Right atrium auricular region (tissue), 2 donors: ENCODE measurements around the gene P3R3URF. TPM values are rescaled to one million over a fixed set of nuclear protein-coding genes. Genes with fewer than 3 reads are reported as not detected.

Source experiments
- DNase-seq: peaks from one replicate; pipeline ENCODE4 v3.0.0-alpha.2; 2019; ENCODE audit warnings: low spot score
- H3K27ac ChIP-seq, 2 donors: fragments of 200-600 bp; sonication (generic); 1 replicate in 1 of 2; 2 replicates in 1 of 2; pipeline ENCODE4 v1.5.1; 2016 to 2019
- H3K27me3 ChIP-seq, 2 donors: fragments of 200-600 bp; sonication (generic); one replicate each; pipeline versions ENCODE4 v1.5.1 to v1.6.0; 2017 to 2019
- H3K36me3 ChIP-seq: fragments of 200-600 bp; sonication (generic); one replicate; pipeline ENCODE4 v1.5.1; 2016
- H3K4me1 ChIP-seq, 2 donors: fragments of 200-600 bp; sonication (generic); one replicate each; pipeline versions ENCODE4 v1.5.1 to v1.6.0; 2017 to 2019
- H3K4me3 ChIP-seq, 2 donors: fragments of 200-600 bp; sonication (generic); 1 replicate in 1 of 2; 2 replicates in 1 of 2; pipeline ENCODE4 v1.5.1; 2017 to 2019; ENCODE audit warnings: mild to moderate bottlenecking in 1 of 2, moderate library complexity in 1 of 2
- H3K9me3 ChIP-seq, 2 donors: fragments of 200-600 bp; sonication (generic); one replicate each; pipeline ENCODE4 v1.5.1; 2019
- total RNA-seq, 2 donors: library from RNA; depleted of rRNA; stranded (reverse); fragments of >200 nt; gene quantifications; one replicate each; pipeline ENCODE4 v1.1.0, GENCODE V29; 2016
- TF ChIP-seq, protein P1 (sequence below), 2 donors: fragments of 200-600 bp; sonication (generic); IDR thresholded peaks; one replicate each; pipeline ENCODE4 v1.5.1; 2019; ENCODE audit warnings: antibody characterized with exemption in 2 of 2

Gene P3R3URF
- total RNA-seq, 2 donors from 2014 or later: not detected

DNA sequence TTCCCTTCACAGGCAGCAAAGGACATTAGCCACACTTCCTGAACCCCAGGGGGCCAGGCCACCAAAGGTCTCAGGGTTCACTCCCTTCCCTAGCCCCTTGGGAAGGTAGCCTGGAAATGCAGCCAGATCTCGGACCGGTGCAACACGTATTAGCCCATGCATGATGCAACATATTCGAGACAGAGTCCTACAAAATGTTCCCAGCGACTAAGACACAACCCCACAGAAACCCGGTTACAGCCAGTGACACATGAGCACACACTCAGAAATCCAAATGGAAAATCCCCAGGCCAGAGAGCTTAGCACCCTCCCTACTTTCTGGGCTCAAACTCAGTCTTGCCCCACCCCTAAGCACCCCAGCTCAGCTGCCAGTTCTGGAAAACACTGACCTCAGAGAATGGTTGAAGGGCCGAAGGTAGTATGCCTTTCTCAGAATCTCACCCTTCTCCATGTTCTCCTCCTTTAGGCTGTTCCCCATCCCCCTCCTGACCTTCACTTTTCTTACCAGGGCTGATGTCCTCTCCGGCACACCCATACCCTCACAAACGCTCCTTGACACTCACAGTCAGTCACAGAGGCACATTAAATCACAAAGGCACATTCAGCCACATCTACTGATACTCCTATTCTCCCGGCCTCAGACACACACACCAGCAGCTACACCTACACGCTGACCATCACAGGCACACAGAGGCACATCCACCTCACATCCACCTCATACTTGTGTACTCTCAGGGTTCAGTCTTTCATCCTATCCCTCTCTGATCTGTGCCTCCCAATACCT, 1.6 kb downstream of the P3R3URF start, which contains the start of gene TSPAN1:
TSS of gene TSPAN1 (plus strand) at position 640 of the 784 bp plus-strand sequence. CDS start 6,021 bp downstream, outside the sequence.
- H3K4me1 ChIP-seq: peaks cover 0 to 71% of the 10 kb centered on the region in 2 donors
- no peaks in the 10 kb centered on the region for H3K36me3 ChIP-seq
- peak within 1 kb of the TSS in 1 of 2 donors; percentile 11 for H3K4me3 ChIP-seq
- H3K9me3 ChIP-seq: no peaks in the 10 kb centered on the region
- no peaks in the 10 kb centered on the region for H3K27me3 ChIP-seq
- peak; percentile 85 for DNase-seq
- TF ChIP-seq, protein P1, sequence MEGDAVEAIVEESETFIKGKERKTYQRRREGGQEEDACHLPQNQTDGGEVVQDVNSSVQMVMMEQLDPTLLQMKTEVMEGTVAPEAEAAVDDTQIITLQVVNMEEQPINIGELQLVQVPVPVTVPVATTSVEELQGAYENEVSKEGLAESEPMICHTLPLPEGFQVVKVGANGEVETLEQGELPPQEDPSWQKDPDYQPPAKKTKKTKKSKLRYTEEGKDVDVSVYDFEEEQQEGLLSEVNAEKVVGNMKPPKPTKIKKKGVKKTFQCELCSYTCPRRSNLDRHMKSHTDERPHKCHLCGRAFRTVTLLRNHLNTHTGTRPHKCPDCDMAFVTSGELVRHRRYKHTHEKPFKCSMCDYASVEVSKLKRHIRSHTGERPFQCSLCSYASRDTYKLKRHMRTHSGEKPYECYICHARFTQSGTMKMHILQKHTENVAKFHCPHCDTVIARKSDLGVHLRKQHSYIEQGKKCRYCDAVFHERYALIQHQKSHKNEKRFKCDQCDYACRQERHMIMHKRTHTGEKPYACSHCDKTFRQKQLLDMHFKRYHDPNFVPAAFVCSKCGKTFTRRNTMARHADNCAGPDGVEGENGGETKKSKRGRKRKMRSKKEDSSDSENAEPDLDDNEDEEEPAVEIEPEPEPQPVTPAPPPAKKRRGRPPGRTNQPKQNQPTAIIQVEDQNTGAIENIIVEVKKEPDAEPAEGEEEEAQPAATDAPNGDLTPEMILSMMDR (IDR thresholded peaks at IDR 0.05): no peak
- H3K27ac ChIP-seq: peak within 1 kb of the TSS; percentile 76 to 80

DNA sequence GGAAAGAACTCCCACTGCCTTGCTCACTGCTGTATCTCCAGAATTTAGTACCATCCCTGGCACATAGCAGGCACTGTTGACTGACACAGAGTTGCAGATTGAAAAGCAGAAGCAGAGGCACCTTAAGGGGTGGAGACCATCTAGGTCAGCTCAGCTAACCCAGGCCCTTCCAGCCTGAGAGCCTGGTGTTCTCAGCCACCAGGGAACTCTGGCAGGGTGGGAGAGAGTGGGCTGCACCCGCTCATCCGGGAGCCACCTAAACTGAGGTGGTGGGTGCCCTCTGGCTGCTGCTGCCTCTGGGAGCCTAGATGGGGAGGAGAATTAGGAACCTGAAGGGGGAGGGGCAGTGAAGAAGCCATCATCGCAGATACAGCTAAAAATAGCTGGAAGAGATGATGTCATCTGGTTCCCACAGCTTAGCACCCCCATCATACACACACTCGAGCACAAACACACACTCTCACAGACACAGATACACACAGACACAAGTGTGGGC, 2.9 kb downstream of the P3R3URF start:
- TF ChIP-seq, protein P1 (IDR thresholded peaks at IDR 0.05): peak in 1 of 2 donors; percentile 59
- no peak overlapping the region for H3K4me3 ChIP-seq
- H3K9me3 ChIP-seq: no peaks in the 10 kb centered on the region
- H3K27me3 ChIP-seq: no peaks in the 10 kb centered on the region
- peaks cover 0 to 64% of the 10 kb centered on the region in 2 donors for H3K4me1 ChIP-seq
- H3K36me3 ChIP-seq: no peaks in the 10 kb centered on the region
- DNase-seq: no peak
- peak overlapping the region; percentile 76 to 80 for H3K27ac ChIP-seq

DNA sequence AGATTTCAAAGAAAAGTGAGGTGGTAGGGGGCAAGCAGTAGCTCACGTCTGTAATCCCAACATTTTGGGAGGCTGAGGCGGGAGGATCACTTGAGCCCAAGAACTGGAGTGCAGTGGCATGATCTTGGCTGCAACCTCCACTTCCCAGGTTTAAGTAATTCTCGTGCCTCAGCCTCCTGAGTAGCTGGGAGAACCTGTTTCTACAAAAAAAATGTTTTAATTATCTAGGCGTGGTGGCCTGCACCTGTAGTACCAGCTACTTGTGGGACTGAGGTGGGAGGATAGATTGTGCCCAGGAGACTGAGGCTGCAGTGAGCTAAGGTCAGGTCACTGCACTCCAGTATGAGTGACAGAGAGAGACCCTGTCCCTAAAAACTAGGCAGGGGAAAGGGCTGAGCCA, 4.0 kb downstream of the P3R3URF start:
- Histone ChIP-seq H3K4me3 (no peak overlapping the region), H3K27me3 (no peaks in the 10 kb centered on the region), H3K9me3 (no peaks in the 10 kb centered on the region), H3K36me3 (no peaks in the 10 kb centered on the region), H3K4me1 (peaks cover 0 to 74% of the 10 kb centered on the region in 2 donors), H3K27ac (peak overlapping the region; percentile 76 to 80)
- no peak for DNase-seq
- TF ChIP-seq, protein P1 (IDR thresholded peaks at IDR 0.05): no peak

DNA sequence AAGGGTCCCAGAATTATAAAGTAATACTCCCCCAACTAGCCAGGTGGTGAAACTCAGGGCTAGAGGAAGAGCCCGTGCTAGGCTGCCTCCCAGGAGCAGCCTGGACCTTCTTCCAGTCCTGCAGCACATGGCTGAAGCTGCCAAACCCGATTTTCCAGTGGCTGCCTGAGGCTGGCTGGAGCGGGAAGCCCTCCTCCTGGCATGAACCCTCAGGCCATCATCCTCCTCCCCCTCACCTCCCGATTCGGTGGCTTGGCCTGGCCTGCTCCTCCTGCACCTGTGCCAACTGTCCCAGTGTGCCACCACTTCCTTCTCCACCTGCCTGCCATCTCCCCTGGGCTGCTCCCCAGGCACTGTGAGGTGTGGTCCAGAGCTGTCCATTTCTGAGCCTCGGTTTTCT, 4.4 kb downstream of the P3R3URF start:
- DNase-seq: no peak
- peak overlapping the region; percentile 58 to 76 for H3K27ac ChIP-seq
- no peaks in the 10 kb centered on the region for H3K27me3 ChIP-seq
- H3K9me3 ChIP-seq: no peaks in the 10 kb centered on the region
- no peaks in the 10 kb centered on the region for H3K36me3 ChIP-seq
- TF ChIP-seq, protein P1 (IDR thresholded peaks at IDR 0.05): no peak
- H3K4me1 ChIP-seq: peaks cover 0 to 78% of the 10 kb centered on the region in 2 donors
- no peak overlapping the region for H3K4me3 ChIP-seq

DNA sequence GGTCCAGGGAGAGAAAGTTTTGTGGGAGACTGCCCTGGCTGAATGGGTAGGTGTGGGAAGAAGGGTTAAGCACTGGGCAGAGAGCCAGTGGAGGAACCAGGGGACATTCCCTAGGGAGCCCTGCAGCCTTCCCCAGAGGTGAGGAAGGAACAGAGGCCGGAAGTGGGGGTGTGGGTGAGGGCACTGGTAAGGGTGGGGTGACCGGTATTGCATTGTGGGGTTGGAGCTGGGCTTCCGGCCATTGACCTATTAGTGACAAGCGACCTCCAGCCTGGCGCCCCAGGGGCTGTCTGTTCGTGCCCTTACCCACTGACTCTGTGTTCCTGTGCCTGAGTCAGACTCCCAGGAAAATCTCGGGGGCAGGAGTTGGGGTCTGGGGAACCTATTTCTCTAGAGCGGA, 4.9 kb downstream of the P3R3URF start:
- Histone ChIP-seq H3K36me3 (no peaks in the 10 kb centered on the region), H3K27me3 (no peaks in the 10 kb centered on the region), H3K4me3 (no peak overlapping the region), H3K9me3 (no peaks in the 10 kb centered on the region), H3K4me1 (peaks cover 0 to 82% of the 10 kb centered on the region in 2 donors), H3K27ac (peak overlapping the region; percentile 58 to 76)
- TF ChIP-seq, protein P1 (IDR thresholded peaks at IDR 0.05): no peak
- no peak for DNase-seq
